AG04450 (cell line): ENCODE measurements around the gene MYH10. TPM values are rescaled to one million over a fixed set of nuclear protein-coding genes. Genes with fewer than 3 reads are reported as not detected.
"Not testable (repeated sequence)": the region's sequence is repeated elsewhere in the genome, so short reads cannot be mapped to it uniquely, and the experiment has no call there.

Source experiments
- CTCF ChIA-PET: fragments of 300-600, 350-600 bp; formaldehyde crosslinking; extraction: SDS; loops from one replicate; lab custom pipeline; 2022; ENCODE audit warnings: antibody characterized with exemption, inconsistent platforms; lab: Charles Lee
- POLR2A ChIA-PET: fragments of 350-600 bp; formaldehyde crosslinking; extraction: SDS; loops from one replicate; lab custom pipeline; 2021; ENCODE audit warnings: antibody characterized with exemption, inconsistent platforms; lab: Yijun Ruan, JAX
- DNase-seq: peaks from one replicate; pipeline ENCODE4 v3.0.0-alpha.2; 2011; ENCODE audit warnings: low read depth, low spot score
- H3K27ac ChIP-seq: one replicate; pipeline ENCODE4 v1.5.1; 2012; ENCODE audit warnings: low read depth, low read length, control low read depth
- H3K27me3 ChIP-seq: one replicate; pipeline ENCODE4 v1.6.0; 2012; ENCODE audit warnings: low read length; ENCODE audit not compliant: control insufficient read depth, insufficient read depth
- H3K4me3 ChIP-seq: 2 replicates; pipeline ENCODE4 v1.5.1; 2011; ENCODE audit warnings: mild to moderate bottlenecking, low read depth, low read length, control low read depth
- H3K9me3 ChIP-seq: 2 replicates; pipeline ENCODE4 v1.5.1; 2012; ENCODE audit warnings: low read length; ENCODE audit not compliant: control insufficient read depth, insufficient read depth
- CTCF ChIP-seq: IDR thresholded peaks from 2 replicates; pipeline ENCODE4 v1.5.1; 2011; ENCODE audit warnings: low read depth, low read length, control low read depth, inconsistent platforms
- polyA plus RNA-seq: library from polyadenylated mRNA; depleted of rRNA; stranded (reverse); fragments of >200 nt; gene quantifications from 2 replicates; pipeline ENCODE4 v1.2.3, GENCODE V29; 2011

Gene MYH10
- polyA plus RNA-seq, 1 experiment, result 103 TPM

GRCh38 chr17:8542599-8543502, 87.7 kb downstream of the MYH10 start:
- peak; percentile 62 for DNase-seq
- no peak for TF ChIP-seq CTCF
- H3K27me3 ChIP-seq, result no peaks in the 10 kb centered on the region
- H3K27ac ChIP-seq, result no peak overlapping the region
- no peaks in the 10 kb centered on the region for H3K9me3 ChIP-seq
- CTCF ChIA-PET, result interaction anchor here (2.1 to 2.3 kb wide), 2 partner anchors 203 to 243 kb away, joined by 7 to 9 read pairs; no protein-coding TSS in a partner anchor
- POLR2A ChIA-PET, result interaction anchor here (0.7 kb wide), 1 partner anchor 20 kb away, joined by 5 read pairs; no protein-coding TSS in a partner anchor
- no peak overlapping the region for H3K4me3 ChIP-seq

GRCh38 chr17:8539976-8540375, 90.5 kb downstream of the MYH10 start:
- H3K9me3 ChIP-seq, CTCF ChIA-PET, POLR2A ChIA-PET: not testable (repeated sequence)

GRCh38 chr17:8537734-8538133, 92.8 kb downstream of the MYH10 start:
- H3K9me3 ChIP-seq, result no peaks in the 10 kb centered on the region
- no peak for DNase-seq
- H3K4me3 ChIP-seq, result no peak overlapping the region
- ChIA-PET CTCF (interaction anchor here (0.6 to 1.4 kb wide), 2 partner anchors 40 to 208 kb away, joined by 3 to 8 read pairs; no protein-coding TSS in a partner anchor), POLR2A (no interaction called here)
- H3K27me3 ChIP-seq, result no peaks in the 10 kb centered on the region
- no peak for TF ChIP-seq CTCF
- no peak overlapping the region for H3K27ac ChIP-seq

More at GRCh38 chr17:8539976-8540375, 90.5 kb downstream of the MYH10 start:
- H3K4me3 ChIP-seq, H3K27me3 ChIP-seq, H3K27ac ChIP-seq, DNase-seq: not testable (repeated sequence)

- TF ChIP-seq CTCF, result no peak
- Histone ChIP-seq H3K9me3 (no peaks in the 10 kb centered on the region), H3K27ac (no peak overlapping the region), H3K27me3 (no peaks in the 10 kb centered on the region), H3K4me3 (no peak overlapping the region)
- CTCF ChIA-PET, result no interaction called here
- POLR2A ChIA-PET, result no interaction called here
- no peak for DNase-seq
Measured at GRCh38 chr17:8534498-8535188, 95.9 kb downstream of the MYH10 start.

GRCh38 chr17:8532021-8532420, 98.5 kb downstream of the MYH10 start:
- Histone ChIP-seq H3K27ac (no peak overlapping the region), H3K9me3 (no peaks in the 10 kb centered on the region), H3K4me3 (no peak overlapping the region), H3K27me3 (no peaks in the 10 kb centered on the region)
- no peak for DNase-seq
- no peak for TF ChIP-seq CTCF
- CTCF ChIA-PET, result interaction anchor here (1.3 to 1.5 kb wide), 2 partner anchors 122 to 254 kb away, joined by 4 read pairs; no protein-coding TSS in a partner anchor
- POLR2A ChIA-PET, result no interaction called here
